VCaP (cell line): ENCODE results near the gene DLG2.

Experiments used
- H3K27ac ChIP-seq: fragments of 450-650 bp; 2 replicates; pipeline ENCODE4 v1.5.1; 2017
- TF ChIP-seq, protein P1 (sequence below): fragments of 450-650 bp; conservative IDR thresholded peaks from 2 replicates; pipeline ENCODE4 v1.5.1; 2017; ENCODE audit warnings: mild to moderate bottlenecking, moderate library complexity

Gene DLG2

DNA sequence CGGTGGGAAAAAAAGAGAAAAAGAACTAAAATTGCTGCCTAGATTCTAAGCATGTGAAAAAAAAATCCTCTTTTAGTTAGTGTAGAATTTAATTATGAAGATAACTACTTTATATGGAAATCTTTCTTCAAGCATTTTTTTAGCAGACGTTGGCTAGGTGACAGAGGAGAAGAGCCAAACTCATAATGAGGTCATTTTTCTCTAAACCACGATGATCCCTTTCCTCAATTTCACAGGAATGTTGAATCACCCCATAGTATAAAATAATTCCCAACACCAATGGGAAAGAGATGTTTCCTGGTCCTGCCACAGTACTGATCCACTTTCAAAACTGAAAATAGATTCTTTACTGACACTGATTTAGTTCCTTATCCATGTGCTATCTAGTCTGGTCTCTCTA, 319.8 kb downstream of the DLG2 start:
- TF ChIP-seq, protein P1, sequence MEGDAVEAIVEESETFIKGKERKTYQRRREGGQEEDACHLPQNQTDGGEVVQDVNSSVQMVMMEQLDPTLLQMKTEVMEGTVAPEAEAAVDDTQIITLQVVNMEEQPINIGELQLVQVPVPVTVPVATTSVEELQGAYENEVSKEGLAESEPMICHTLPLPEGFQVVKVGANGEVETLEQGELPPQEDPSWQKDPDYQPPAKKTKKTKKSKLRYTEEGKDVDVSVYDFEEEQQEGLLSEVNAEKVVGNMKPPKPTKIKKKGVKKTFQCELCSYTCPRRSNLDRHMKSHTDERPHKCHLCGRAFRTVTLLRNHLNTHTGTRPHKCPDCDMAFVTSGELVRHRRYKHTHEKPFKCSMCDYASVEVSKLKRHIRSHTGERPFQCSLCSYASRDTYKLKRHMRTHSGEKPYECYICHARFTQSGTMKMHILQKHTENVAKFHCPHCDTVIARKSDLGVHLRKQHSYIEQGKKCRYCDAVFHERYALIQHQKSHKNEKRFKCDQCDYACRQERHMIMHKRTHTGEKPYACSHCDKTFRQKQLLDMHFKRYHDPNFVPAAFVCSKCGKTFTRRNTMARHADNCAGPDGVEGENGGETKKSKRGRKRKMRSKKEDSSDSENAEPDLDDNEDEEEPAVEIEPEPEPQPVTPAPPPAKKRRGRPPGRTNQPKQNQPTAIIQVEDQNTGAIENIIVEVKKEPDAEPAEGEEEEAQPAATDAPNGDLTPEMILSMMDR = no peak
- no peak overlapping the region for H3K27ac ChIP-seq

DNA sequence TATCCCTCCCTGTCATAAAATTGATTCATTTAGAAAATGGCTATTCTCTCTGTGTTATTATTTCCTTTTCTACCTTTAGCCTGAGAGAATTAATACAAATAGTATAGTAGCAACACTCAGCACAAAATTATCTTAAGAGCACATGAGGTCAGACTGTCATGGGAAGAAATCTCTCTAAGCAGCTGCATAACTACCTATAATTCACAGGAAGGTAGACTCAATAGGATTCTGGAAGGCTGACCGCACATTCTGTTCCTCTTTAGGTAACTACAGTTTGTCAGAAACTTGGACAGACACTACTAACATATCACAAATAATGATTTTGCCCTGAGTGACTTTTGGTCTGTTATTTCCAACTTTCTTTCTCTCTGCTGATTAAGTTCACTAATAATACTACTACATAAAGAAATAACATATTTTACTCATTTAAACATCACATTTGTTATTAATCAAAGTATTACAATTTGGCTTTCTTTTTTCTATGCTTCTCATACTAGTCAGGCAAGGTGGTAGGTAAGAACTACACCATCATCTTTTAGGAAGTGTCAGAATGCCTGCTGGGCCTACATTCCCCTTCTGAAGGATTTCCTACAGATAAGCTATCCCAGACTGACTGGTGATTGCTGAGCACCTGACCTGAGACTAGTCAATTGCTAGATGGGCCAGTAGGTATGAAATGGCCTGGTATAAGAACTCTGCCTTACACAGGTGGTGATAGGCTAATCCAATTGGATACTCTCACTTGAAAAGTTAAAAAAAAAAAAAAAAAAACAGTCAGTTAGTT, 325.1 kb downstream of the DLG2 start:
- no peak overlapping the region for H3K27ac ChIP-seq
- TF ChIP-seq, protein P1 = no peak

DNA sequence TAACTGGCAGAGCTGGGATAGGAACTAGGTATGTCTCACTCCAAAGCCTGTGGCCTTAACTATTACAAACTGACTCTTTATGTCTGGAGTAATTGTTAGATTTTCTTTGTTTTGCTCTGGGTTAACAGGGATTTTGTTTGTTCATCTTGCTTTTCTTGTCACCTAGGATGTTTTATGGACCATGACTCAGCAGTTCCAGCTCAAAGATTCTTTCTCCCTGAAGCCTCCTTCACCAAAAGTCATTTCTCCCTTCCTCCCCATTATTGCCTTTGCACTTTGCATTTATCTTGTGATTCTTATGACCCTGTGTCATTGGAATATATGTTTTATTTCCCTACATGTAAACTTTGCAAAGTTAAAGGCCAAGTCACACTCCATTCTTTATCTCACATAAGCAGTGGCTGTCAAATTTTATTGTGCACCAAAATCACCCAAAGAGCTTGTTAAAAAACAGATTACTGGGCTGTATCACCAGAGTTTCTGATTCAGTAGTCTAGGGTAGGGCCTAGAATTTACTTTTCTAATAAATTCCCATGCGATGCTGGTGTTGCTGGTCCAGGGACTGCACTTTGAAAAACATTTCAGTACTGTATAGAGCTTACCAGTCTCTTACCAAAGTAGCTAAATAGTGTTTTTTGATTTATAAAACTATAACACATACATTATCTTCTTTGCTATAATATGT, 327.7 kb downstream of the DLG2 start:
- TF ChIP-seq, protein P1 = no peak
- H3K27ac ChIP-seq = no peak overlapping the region

DNA sequence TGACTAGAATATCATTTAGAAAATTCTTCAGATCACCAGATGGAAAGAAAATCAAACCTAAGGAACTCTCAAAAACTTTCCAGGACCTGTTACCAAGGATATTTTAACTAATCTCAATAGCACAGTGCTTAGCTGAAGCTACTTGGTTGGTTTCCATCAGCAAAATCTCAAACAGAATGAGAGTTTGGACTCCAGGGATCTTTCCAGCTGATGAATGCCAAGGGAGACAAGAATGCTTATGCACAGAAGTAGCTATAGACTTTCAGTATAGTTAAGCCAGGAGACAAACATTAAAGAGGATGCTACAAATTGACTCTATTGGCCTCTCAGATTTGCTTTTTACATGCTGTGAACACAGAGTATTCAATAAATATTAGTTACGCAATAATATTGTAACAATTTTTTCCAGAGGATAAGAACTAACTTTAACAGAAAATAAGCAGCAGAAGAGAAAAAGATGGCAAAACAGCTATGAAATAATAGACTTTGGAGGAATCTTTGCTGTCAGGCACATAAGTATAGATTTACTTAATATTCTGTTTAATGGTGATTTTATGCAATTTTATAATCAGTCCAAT, 331.4 kb downstream of the DLG2 start:
- no peak overlapping the region for H3K27ac ChIP-seq
- TF ChIP-seq, protein P1 = no peak

DNA sequence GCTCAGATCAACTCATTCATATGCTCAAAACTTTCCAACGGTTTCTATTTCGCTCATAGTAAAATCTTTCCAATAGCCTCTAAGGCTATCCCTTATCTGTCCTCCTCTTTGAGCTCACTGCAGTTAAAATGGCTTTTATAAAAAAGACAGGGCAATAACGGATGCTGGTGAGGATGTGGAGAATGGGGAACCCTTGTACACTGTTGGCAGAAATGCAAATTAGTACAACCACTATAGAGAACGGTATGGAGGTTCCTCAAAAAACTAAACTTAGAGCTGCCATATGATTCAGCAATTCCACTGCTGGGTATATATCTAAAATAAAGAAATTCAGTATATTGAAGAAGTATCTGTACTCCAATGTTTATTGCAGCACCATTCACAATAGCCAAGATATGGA, 345.6 kb downstream of the DLG2 start:
- TF ChIP-seq, protein P1 = no peak
- no peak overlapping the region for H3K27ac ChIP-seq

DNA sequence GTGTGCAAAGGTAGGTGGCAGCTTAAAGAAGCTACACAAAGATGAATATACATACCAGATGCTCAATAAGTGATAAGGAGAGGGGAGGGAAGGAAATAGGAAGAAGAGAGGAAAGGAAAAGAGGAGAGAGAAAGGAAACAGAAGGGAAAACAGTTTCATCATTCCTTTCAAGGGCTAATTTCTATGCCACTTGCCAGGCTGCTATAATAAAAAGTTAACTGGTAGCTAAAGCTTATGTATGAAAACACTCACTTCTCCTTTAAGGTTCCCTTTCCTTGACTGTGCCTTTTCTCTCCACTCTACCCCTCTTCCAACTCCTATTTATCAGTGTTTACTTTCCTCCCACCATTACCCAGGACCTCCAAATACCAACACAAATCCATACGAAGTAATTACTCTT, 347.9 kb downstream of the DLG2 start:
- no peak overlapping the region for H3K27ac ChIP-seq
- TF ChIP-seq, protein P1 = no peak

DNA sequence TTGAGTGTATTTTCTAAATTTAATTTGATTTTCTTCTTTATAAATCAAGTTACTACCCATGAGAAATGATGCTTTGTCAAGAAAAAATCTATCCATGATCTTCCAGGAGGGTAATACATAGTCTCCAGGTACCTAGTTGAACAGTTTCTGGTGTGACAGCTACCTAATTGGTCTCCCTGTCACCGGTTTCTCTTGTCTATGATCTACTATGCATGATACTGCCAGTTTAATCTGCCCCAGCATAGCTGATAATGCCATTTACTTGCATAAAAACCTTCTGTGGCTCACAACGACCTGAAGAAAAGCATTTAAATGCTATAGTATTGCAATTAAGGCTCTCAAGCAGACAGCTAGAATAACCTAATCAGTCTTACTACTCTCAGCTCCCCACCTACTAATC, 349.5 kb downstream of the DLG2 start:
- TF ChIP-seq, protein P1 = no peak
- H3K27ac ChIP-seq = no peak overlapping the region
